A673 (cell line): Measurements from ENCODE around the gene CHST12.

ENCODE experiments used
- EZH2 ChIP-seq: fragments of 200-600 bp; sonication (generic); IDR thresholded peaks from 2 replicates; pipeline ENCODE4 v1.6.1; 2017; ENCODE audit warnings: borderline replicate concordance, low read depth, mild to moderate bottlenecking, mixed read lengths, antibody characterized with exemption, low read length; ENCODE audit not compliant: poor library complexity, severe bottlenecking
- TF ChIP-seq, protein P1 (sequence below): fragments of 300-800, 200-600 bp; sonication (generic); conservative IDR thresholded peaks from 2 replicates; pipeline ENCODE4 v1.5.1; 2017; ENCODE audit warnings: low read depth, mild to moderate bottlenecking, antibody characterized with exemption, low read length, moderate library complexity, mixed read lengths

GRCh38 chr7:2459674-2460073 is 56.3 kb downstream of the CHST12 start:
- TF ChIP-seq, protein P1, sequence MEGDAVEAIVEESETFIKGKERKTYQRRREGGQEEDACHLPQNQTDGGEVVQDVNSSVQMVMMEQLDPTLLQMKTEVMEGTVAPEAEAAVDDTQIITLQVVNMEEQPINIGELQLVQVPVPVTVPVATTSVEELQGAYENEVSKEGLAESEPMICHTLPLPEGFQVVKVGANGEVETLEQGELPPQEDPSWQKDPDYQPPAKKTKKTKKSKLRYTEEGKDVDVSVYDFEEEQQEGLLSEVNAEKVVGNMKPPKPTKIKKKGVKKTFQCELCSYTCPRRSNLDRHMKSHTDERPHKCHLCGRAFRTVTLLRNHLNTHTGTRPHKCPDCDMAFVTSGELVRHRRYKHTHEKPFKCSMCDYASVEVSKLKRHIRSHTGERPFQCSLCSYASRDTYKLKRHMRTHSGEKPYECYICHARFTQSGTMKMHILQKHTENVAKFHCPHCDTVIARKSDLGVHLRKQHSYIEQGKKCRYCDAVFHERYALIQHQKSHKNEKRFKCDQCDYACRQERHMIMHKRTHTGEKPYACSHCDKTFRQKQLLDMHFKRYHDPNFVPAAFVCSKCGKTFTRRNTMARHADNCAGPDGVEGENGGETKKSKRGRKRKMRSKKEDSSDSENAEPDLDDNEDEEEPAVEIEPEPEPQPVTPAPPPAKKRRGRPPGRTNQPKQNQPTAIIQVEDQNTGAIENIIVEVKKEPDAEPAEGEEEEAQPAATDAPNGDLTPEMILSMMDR = no peak
- TF ChIP-seq EZH2 = no peak
